Subcutaneous adipose tissue (tissue), 4 donors: ENCODE measurements around the gene NEK2. TPM values are rescaled to one million over a fixed set of nuclear protein-coding genes. Genes with fewer than 3 reads are reported as not detected.

ENCODE experiments used
- total RNA-seq, 4 donors: library from RNA; depleted of rRNA; stranded (reverse); fragments of >200 nt; gene quantifications; one replicate each; pipeline ENCODE4 v1.1.0, GENCODE V29; 2016
- TF ChIP-seq, protein P1 (sequence below): fragments of 450-650 bp; IDR thresholded peaks from one replicate; pipeline ENCODE4 v1.5.1; 2016; ENCODE audit warnings: low read depth, mild to moderate bottlenecking, control low read depth, antibody characterized with exemption, moderate library complexity

Gene NEK2
- total RNA-seq, 4 donors from 2014 or later: 0.68 to 1.1 TPM; not detected in 2

DNA sequence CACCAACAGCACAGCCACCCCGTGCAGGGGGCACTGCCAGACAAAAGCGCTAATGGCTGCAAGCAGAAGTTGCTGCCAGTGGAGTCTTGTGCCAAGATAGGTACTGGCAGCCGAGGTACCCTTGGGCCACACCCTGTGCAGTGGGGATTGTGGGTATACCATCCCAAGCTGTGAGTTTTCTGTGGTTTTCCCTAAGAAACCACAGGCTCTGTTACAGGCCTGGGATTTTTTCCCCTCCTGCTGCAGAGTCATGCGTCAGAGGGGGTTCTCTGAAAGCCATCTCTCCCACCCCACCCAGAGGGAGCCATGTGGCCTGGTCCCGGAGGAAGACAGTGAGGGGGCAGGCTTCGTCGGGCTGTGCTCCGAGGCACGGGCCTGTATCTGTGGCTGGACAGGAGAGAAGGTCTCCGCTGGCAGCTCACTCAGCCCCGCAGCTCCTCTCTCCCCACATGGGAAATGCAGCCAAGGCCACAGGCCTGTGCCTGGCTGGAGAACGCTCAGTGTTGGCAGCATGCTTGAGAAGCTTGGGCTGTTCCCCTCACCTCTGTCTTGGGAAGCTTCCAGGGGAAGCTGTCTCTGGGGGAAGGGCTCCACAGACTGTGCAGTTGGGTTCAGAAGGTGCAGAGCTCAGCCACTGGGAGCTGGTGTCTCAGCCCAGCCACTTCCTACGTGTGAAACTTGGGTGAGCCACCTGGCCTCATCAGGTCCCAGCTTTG is 42.5 kb downstream of the NEK2 start:
- TF ChIP-seq, protein P1, sequence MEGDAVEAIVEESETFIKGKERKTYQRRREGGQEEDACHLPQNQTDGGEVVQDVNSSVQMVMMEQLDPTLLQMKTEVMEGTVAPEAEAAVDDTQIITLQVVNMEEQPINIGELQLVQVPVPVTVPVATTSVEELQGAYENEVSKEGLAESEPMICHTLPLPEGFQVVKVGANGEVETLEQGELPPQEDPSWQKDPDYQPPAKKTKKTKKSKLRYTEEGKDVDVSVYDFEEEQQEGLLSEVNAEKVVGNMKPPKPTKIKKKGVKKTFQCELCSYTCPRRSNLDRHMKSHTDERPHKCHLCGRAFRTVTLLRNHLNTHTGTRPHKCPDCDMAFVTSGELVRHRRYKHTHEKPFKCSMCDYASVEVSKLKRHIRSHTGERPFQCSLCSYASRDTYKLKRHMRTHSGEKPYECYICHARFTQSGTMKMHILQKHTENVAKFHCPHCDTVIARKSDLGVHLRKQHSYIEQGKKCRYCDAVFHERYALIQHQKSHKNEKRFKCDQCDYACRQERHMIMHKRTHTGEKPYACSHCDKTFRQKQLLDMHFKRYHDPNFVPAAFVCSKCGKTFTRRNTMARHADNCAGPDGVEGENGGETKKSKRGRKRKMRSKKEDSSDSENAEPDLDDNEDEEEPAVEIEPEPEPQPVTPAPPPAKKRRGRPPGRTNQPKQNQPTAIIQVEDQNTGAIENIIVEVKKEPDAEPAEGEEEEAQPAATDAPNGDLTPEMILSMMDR: no peak

DNA sequence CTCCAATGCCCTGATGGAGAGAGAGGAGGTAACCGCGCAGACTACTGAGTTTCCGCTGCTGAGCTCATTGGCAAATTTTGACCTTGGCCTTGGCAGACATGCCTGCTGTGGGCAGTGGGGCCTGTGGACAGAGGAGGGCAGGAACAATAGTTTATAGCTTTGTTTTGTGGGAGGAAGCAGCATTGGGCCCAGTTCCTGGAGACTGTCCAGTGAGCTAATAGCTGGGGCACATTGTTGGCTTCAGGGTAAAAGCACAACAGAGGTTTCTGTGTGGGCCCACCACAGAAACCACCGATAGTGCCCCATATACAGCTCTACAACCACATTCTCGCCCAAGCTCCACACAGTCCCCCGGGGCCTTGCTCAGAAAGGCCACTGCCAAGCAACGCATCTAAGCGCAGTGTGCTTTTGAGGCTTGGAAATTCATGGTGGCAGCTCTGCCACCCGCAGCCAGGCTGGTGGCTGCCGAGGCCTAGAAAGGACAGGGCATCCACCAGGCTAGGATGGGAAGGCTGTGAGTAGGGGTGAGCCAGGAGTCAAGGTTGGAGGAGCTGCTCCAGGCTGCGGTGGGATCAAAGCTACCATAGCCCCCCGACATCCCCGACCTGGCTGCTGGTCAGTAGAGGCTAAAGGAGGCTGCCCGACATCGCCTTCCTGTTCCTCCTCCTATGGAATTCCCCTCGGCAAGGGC is 43.2 kb downstream of the NEK2 start:
- TF ChIP-seq, protein P1: no peak

- TF ChIP-seq, protein P1: no peak
These were observed 44.3 kb downstream of the NEK2 start for GRCh38 chr1:211631168-211631567.

DNA sequence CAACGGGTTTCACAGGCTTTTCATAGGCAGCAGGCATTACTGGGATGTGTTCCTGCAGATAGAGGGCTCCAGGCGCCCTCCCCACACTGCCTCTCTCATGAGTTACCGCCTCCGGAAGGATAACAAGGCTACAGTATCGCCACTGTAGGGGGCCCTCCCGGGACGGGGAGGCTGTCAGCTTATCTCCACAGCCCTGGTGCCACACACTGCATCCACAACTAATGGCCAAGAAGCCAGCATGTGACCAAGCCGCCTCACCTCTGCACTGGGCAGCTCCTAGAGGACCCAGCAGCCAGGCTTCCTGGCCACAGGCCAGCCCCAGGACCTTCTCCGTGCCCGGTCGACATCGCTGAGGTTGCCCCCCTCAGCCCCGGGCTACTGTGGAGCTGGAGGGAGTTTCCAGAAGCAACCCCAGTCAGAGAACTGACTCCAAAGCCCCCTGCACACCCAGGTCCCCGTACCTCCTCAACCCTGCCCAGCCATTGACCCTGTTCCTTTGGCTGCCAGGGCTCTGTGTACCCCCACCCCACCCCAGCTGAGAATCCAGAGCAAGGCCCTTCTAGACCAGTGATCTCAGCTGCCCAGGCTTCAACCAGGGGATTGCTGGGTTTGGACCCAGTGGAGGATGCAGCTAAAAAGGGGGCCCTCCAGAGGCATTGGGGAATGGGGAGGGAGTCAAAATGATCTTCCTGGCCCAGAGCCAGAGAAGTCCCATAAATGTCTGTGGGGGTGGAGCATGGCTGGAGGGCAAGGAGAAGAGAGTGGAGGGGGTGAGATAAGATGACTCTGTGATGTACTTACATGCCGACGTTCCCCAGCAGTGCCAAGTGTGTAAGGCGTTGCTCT is 45.0 kb downstream of the NEK2 start:
- TF ChIP-seq, protein P1: no peak

DNA sequence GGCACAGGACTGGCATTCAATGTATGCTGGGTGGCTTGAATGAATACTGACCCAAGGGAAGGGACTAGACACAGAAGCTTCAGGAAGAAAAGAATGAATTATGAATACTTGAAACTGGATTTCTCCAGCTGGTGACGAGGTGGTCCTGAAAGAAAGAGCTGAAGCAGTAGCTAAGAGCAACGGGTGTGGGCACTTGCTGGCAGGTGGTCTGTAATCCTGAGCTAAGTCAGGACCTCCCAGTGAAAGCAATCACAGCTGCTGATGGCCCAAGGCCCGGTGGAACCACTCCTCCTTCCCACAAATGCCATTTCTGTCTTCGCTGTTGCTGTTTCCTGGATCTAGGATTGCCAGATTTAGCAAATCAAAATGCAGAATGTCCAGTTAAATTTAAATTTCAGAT is 47.0 kb downstream of the NEK2 start:
- TF ChIP-seq, protein P1: no peak

- TF ChIP-seq, protein P1: no peak
These were observed 48.2 kb downstream of the NEK2 start for GRCh38 chr1:211627259-211627658.

GRCh38 chr1:211625040-211625439 is 50.4 kb downstream of the NEK2 start:
- TF ChIP-seq, protein P1: no peak
